ENCODE results near the gene ARHGAP33.

DNA sequence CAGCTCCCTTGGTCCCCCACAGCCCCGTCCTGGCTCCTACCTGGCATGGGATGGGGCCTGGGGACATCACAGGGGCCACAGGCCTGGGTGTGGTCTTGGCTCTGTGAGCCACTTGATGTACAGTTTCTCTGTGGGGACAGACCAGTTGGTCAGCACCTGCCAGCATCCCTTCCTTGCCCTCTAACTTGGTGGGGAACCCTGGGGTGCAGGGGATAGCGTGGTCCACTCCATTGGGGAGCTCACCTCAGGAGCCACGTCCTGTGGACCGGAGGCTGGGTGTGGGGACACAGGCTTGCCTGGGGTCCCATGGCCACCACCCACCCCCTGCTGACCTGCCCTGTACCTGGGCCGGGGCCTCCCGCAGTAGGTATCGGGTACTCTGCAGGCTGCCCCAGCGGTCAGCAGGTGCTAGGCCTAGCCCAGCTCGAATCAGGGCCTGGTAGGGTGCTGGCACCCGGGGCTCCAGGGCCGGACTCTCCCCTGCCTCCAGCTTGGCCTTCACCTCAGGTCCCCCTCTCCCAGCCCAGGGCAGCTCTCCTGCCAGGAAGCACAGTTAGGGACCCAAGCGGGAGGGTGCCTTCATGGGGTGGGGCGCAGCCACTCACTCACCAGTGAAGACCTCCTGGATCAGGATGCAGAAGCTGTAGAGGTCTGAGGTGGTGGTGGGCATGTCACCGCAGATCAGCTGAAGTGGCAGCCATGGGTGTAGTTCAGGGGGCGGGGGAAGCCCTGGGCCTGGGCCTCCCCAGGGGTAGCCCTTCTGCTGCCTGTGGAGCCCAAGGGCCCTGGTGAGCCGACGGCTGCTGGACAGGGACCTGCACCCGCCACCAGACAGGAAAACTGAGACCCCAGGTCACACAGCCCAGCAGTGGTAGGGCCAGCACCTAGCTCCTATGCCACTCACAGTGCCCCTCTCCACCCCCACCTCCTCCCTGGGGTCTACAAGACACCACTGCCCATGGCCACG is 14.9 kb downstream of the ARHGAP33 start:
- TF ChIP-seq CTCF (conservative IDR thresholded peaks at IDR 0.05; ENCODE audit: low read depth, low read length) (no peak), EZH2 (IDR thresholded peaks at IDR 0.05; ENCODE audit: borderline replicate concordance, low read depth, low read length, poor library complexity, severe bottlenecking) (no peak)

Measured in A673 (cell line).